HG03442 (cell line): ENCODE results near the gene CEP290.

ENCODE experiments used
- ATAC-seq: cut with Tn5 transposase; IDR thresholded peaks from one replicate; pipeline ENCODE4 v1.9.1; 2021; ENCODE audit warnings: mild to moderate bottlenecking, moderate library complexity; ENCODE audit not compliant: unreplicated experiment

CEP290 gene

GRCh38 chr12:88141774-88142609 is at the start of gene CEP290, which contains the start of gene TMTC3:
Gene CEP290, minus strand, starts transcription at chr12:88142088. Its CDS starts 781 bp downstream, at chr12:88141307.
Gene TMTC3, plus strand, starts transcription at chr12:88142307. Its CDS starts 6,009 bp downstream, at chr12:88148316.
- ATAC-seq = peak; percentile 96

GRCh38 chr12:88188180-88188579 is 46.3 kb upstream of the CEP290 start:
- ATAC-seq = no peak

- ATAC-seq = no peak
These were observed 45.7 kb upstream of the CEP290 start for GRCh38 chr12:88187571-88187970.

- peak; percentile 99 for ATAC-seq
These were observed 44.1 kb upstream of the CEP290 start for GRCh38 chr12:88185988-88186387.

GRCh38 chr12:88185279-88185678 is 43.4 kb upstream of the CEP290 start:
- no peak for ATAC-seq

GRCh38 chr12:88184196-88184595 is 42.3 kb upstream of the CEP290 start:
- ATAC-seq = no peak

GRCh38 chr12:88182416-88182815 is 40.5 kb upstream of the CEP290 start:
- ATAC-seq = no peak

- ATAC-seq = no peak
These were observed 40.0 kb upstream of the CEP290 start for GRCh38 chr12:88181881-88182280.

GRCh38 chr12:88179436-88180014 is 37.6 kb upstream of the CEP290 start:
- ATAC-seq = no peak

- ATAC-seq = no peak
These were observed 33.7 kb upstream of the CEP290 start for GRCh38 chr12:88175544-88175943.

GRCh38 chr12:88172844-88173407 is 31.0 kb upstream of the CEP290 start:
- no peak for ATAC-seq

- no peak for ATAC-seq
These were observed 25.5 kb upstream of the CEP290 start for GRCh38 chr12:88167384-88167783.

- no peak for ATAC-seq
These were observed 24.3 kb upstream of the CEP290 start for GRCh38 chr12:88166179-88166578.

GRCh38 chr12:88163371-88163770 is 21.5 kb upstream of the CEP290 start:
- no peak for ATAC-seq

- no peak for ATAC-seq
These were observed 14.3 kb upstream of the CEP290 start for GRCh38 chr12:88156075-88156654.

GRCh38 chr12:88153959-88154358 is 12.1 kb upstream of the CEP290 start:
- no peak for ATAC-seq

- ATAC-seq = no peak
These were observed 8.2 kb upstream of the CEP290 start for GRCh38 chr12:88150063-88150462.

- no peak for ATAC-seq
These were observed 3.9 kb upstream of the CEP290 start for GRCh38 chr12:88145567-88146505.

- no peak for ATAC-seq
These were observed 2.9 kb upstream of the CEP290 start for GRCh38 chr12:88144546-88145468.
